ENCODE data around the gene CBLC.

The CBLC gene

DNA sequence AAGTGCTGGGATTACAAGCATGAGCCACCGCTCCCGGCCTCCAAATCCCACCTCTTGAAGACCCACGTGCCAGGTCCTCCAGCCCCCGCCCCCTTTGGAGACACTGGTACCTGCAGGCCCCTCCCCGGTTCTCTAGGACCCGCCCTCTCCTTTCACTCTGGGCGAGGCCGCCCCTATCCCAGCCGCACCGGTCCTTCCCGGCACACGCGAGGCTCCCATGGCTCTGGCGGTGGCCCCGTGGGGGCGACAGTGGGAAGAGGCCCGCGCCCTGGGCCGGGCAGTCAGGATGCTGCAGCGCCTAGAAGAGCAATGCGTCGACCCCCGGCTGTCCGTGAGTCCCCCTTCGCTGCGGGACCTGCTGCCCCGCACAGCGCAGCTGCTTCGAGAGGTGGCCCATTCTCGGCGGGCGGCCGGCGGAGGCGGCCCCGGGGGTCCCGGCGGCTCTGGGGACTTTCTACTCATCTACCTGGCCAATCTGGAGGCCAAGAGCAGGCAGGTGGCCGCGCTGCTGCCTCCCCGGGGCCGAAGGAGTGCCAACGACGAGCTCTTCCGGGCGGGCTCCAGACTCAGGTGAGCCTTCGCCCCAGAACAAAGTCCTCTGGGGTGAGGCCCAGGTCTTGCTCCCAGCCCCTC lies at the start of gene CBLC:
TSS of gene CBLC (plus strand) at position 176 of the 633 bp plus-strand sequence. CDS start at position 218, 42 bp downstream.
- peak; percentile 50 for DNase-seq (ENCODE audit: low read depth)
- peak within 1 kb of the TSS; percentile 58 for H3K4me3 ChIP-seq (ENCODE audit: low read depth, low read length)
- TF ChIP-seq CTCF (IDR thresholded peaks at IDR 0.05; ENCODE audit: control insufficient read depth, extremely low read depth, insufficient read depth) = peak; percentile 26; the same call in 1 of the 2 replicates

GRCh38 chr19:44728178-44728577 lies 49.5 kb upstream of the CBLC start:
- DNase-seq (ENCODE audit: low read depth) = no peak
- no peak for TF ChIP-seq CTCF (IDR thresholded peaks at IDR 0.05; ENCODE audit: control insufficient read depth, extremely low read depth, insufficient read depth)
- H3K4me3 ChIP-seq (ENCODE audit: low read depth, low read length) = no peak overlapping the region

- DNase-seq (ENCODE audit: low read depth) = no peak
- no peak for TF ChIP-seq CTCF (IDR thresholded peaks at IDR 0.05; ENCODE audit: control insufficient read depth, extremely low read depth, insufficient read depth)
Observed at GRCh38 chr19:44729516-44730033, 48.1 kb upstream of the CBLC start.

DNA sequence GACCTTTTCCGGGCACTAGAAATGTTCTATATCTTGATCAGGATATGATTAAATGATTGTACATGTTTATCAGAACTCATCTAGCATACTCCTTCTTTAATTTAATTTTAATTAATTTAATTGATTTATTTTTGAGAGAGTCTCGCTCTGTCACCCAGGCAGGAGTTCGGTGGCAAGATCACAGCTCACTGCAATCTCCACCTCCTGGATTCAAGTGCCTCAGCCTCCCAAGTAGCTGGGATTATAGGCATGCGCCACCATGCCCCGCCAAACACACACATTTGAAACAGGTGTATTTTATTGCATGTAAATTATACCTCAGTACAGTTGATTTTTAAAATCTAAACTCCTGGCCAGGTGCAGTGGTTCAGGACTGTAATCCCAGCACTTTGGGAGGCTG lies 46.6 kb upstream of the CBLC start:
- TF ChIP-seq CTCF (IDR thresholded peaks at IDR 0.05; ENCODE audit: control insufficient read depth, extremely low read depth, insufficient read depth) = no peak
- DNase-seq (ENCODE audit: low read depth) = no peak
- no peak overlapping the region for H3K4me3 ChIP-seq (ENCODE audit: low read depth, low read length)

More at GRCh38 chr19:44729516-44730033, 48.1 kb upstream of the CBLC start:
- no peak overlapping the region for H3K4me3 ChIP-seq (ENCODE audit: low read depth, low read length)

GRCh38 chr19:44731622-44732021 lies 46.1 kb upstream of the CBLC start:
- no peak for DNase-seq (ENCODE audit: low read depth)
- no peak overlapping the region for H3K4me3 ChIP-seq (ENCODE audit: low read depth, low read length)
- no peak for TF ChIP-seq CTCF (IDR thresholded peaks at IDR 0.05; ENCODE audit: control insufficient read depth, extremely low read depth, insufficient read depth)

DNA sequence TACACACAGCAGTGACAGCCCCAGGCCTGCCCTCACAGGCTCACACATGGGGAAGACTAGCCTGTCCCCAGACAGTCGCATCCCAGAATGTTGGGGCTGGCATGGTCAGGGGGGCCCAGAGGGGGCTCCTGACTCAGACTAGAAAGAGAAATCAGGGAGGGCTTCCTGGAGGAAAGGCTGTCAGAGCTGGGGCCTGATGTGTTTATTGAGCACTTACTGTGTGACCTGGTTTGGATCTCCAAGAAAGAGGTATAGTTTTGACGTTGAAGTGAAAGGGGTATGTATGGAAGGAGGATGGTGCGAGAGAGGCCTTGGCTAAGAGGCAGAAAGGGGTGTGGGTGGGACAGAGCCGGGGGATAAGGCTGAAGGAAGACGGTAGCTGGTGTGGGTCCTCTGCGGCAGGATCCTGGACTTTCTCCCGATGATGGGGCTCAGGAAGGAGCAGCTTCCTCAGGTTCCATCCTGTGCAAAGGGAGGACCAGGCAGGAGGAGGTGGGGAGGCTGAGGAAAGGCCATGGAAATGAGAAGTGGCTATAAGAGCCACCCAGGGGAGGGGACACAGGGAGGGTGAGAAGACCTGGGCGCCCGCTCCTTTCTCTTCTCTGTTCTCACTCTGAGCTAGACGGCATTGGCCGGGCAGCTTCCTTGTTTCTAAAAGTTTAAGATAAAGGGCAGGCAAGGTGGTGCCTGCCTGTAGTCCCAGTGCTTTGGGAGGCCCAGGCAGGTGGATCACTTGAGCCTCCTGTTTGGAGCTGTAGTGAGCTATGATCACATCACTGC lies 45.3 kb upstream of the CBLC start:
- TF ChIP-seq CTCF (IDR thresholded peaks at IDR 0.05; ENCODE audit: control insufficient read depth, extremely low read depth, insufficient read depth) = no peak
- H3K4me3 ChIP-seq (ENCODE audit: low read depth, low read length) = no peak overlapping the region
- no peak for DNase-seq (ENCODE audit: low read depth)

Data from LNCaP clone FGC (cell line).